Loucy (cell line): Measurements from ENCODE around the gene RAB44.

Experiments used
- EZH2phosphoT487 ChIP-seq: fragments of 200-600 bp; IDR thresholded peaks from 2 replicates; pipeline ENCODE4 v1.6.1; 2018; ENCODE audit warnings: antibody characterized with exemption, mild to moderate bottlenecking, moderate library complexity, borderline replicate concordance
- TF ChIP-seq, protein P1 (sequence below): fragments of 200-600 bp; sonication (generic); conservative IDR thresholded peaks from 2 replicates; pipeline ENCODE4 v1.5.1; 2014; ENCODE audit warnings: mild to moderate bottlenecking, antibody characterized with exemption, low read length

DNA sequence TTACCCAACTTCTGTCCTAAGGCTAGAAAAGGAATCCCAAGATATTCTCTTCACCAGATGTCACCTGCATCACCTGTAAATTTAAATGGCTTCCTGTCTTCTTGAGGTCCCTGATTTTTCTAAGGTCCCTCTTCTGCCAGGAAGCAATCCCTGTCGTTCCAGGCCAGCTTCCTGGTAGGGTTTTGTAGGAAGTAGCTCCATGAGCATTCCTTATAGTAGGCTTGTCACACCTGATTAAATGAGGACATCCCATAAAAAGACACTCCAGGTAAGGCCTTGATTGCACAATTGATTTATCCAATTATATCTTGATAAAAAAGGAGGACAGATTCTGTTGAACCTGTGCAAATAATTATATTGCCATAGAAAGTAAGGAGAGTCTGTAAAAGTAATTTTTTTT lies 8.7 kb downstream of the RAB44 start:
- TF ChIP-seq, protein P1, sequence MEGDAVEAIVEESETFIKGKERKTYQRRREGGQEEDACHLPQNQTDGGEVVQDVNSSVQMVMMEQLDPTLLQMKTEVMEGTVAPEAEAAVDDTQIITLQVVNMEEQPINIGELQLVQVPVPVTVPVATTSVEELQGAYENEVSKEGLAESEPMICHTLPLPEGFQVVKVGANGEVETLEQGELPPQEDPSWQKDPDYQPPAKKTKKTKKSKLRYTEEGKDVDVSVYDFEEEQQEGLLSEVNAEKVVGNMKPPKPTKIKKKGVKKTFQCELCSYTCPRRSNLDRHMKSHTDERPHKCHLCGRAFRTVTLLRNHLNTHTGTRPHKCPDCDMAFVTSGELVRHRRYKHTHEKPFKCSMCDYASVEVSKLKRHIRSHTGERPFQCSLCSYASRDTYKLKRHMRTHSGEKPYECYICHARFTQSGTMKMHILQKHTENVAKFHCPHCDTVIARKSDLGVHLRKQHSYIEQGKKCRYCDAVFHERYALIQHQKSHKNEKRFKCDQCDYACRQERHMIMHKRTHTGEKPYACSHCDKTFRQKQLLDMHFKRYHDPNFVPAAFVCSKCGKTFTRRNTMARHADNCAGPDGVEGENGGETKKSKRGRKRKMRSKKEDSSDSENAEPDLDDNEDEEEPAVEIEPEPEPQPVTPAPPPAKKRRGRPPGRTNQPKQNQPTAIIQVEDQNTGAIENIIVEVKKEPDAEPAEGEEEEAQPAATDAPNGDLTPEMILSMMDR, result no peak
- no peak for TF ChIP-seq EZH2phosphoT487
